ENCODE measurements around the gene SDHA.
"Not testable (repeated sequence)": the region's sequence is repeated elsewhere in the genome, so short reads cannot be mapped to it uniquely, and the experiment has no call there.

SDHA gene

GRCh38 chr5:186091-187041 is 31.8 kb upstream of the SDHA start:
- no peak for DNase-seq

- DNase-seq, result no peak
These were observed 31.1 kb upstream of the SDHA start for GRCh38 chr5:187042-187431.

- no peak for DNase-seq
These were observed 30.3 kb upstream of the SDHA start for GRCh38 chr5:187617-188451.

- peak; percentile 93 for DNase-seq
These were observed 29.3 kb upstream of the SDHA start for GRCh38 chr5:188488-189481.

- DNase-seq, result no peak
These were observed 28.6 kb upstream of the SDHA start for GRCh38 chr5:189486-189885.

- no peak for DNase-seq
These were observed 28.1 kb upstream of the SDHA start for GRCh38 chr5:189976-190365.

GRCh38 chr5:190366-191035 is 27.6 kb upstream of the SDHA start:
- no peak for DNase-seq

GRCh38 chr5:191036-191948 is 26.8 kb upstream of the SDHA start, which contains the start of gene LRRC14B:
Gene LRRC14B, plus strand, starts transcription at chr5:191495. Its CDS starts 44 bp downstream, at chr5:191539.
- no peak for DNase-seq

- no peak for DNase-seq
These were observed 26.0 kb upstream of the SDHA start for GRCh38 chr5:191949-192690.

- DNase-seq, result no peak
These were observed 25.5 kb upstream of the SDHA start for GRCh38 chr5:192691-192969.

GRCh38 chr5:192970-193831 is 24.9 kb upstream of the SDHA start:
- DNase-seq, result no peak

- no peak for DNase-seq
These were observed 24.0 kb upstream of the SDHA start for GRCh38 chr5:194102-194501.

GRCh38 chr5:194603-195209 is 23.4 kb upstream of the SDHA start:
- DNase-seq, result no peak

GRCh38 chr5:195401-196160 is 22.5 kb upstream of the SDHA start:
- DNase-seq, result no peak

- DNase-seq, result no peak
These were observed 21.8 kb upstream of the SDHA start for GRCh38 chr5:196350-196749.

- not testable (repeated sequence) for DNase-seq
These were observed 21.1 kb upstream of the SDHA start for GRCh38 chr5:197031-197430.

GRCh38 chr5:197892-198489 is 20.1 kb upstream of the SDHA start:
- no peak for DNase-seq
